ENCODE results near the gene MYO18A.

The MYO18A gene

GRCh38 chr17:29073045-29073444 is 107.2 kb downstream of the MYO18A start:
- no peak for DNase-seq

- no peak for DNase-seq
Observed at GRCh38 chr17:29071303-29071702, 108.9 kb downstream of the MYO18A start.

DNA sequence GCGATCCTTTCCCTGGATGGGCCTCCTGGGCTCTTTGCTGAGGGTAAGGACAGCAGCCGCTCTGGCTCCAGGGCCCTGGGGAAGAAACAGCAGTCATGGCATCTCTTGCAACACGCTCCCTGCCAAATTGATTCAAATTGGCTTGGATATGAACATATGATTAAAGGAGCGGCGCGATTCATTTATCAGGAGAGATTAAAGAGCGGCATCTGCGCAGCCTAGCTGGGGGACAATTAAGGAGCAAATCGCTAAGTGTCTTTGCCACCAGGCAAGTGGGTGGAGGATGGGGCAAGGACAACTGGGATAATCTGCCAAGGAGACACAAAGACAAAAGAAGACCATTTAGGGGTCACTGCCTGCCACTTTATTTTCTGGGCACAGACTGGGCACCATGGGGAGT is 109.4 kb downstream of the MYO18A start:
- no peak for DNase-seq

DNA sequence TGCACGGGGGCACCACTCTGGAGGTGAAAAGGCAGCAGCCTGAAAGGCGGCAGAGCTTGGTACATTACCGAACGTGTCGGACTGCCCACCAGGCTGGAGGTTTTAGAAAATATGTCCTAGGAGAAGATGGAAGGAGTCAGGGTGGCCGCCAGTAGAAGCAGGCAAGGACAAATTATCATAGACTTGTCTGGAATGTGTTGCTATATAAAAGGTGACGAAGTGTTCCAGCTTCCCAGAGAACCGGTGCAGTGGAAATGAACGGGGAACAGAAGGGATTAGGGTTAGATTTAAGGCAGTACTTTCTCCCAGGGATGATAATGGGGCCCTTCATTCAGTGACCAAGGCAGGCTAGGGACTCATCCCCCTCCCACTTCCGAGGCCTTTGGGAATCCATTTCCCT is 109.9 kb downstream of the MYO18A start:
- DNase-seq, result no peak

DNA sequence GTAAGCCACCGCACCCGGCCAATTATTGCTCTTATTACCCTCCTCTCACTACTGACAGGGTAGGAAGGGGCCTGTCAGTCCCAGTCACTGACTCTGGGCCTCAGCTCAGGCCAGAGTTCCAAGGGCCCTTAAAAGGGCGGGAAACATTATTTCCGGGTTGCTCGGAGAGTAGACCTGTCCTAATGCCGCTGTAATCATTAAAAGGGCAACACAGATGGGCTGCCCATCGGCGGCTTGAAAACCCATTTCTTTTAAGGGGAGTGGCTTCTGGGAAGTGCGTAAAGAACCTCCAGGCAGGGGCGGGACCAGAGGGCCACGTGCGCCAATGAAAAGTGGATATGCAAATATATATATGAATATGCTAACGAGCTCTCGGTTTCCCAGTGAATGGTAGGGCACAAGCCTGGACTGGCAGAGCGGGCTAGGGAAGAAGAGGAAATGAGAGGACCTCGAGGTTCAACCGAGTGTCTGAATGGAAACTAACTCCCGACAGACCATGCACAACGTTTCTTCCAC is 110.6 kb downstream of the MYO18A start:
- no peak for DNase-seq

DNA sequence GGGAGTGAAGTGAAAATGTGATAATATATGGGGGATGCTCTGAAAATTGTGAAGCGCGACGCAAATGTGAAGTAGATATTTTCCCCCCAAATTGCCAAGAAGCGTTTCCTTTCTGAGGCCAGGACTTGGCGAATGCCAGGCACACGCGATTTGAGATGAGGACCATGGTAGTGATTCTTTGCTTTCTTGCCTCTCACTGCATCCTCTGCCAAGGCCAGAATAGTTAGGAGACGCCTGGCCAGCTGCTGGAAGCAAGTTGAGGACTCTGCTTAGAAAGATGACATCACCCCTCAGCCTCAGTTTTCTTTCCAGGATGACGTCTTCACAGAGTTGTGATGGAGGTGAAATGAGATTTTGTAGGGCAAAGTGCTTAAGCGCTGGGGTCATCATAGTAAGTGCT is 111.4 kb downstream of the MYO18A start:
- no peak for DNase-seq

DNA sequence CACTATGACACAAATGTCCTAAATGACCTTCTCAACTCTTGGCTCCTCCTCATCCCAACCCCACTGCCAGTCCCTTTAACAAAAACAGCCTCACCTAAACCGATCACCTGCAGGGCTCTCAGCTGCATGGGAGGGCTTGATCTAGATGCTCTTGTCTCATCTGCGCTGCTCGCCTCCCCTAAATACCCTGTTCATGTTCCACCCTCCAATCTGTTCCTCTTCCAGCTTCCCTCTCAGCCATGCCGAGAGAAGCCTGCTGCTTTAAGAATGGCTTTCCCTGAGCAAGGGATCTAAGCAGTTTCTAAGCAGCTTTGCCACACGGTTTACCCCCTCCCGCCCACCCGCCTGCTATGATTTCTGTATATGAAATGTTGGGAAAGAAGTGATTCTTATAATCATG is 113.6 kb downstream of the MYO18A start:
- DNase-seq, result no peak

DNA sequence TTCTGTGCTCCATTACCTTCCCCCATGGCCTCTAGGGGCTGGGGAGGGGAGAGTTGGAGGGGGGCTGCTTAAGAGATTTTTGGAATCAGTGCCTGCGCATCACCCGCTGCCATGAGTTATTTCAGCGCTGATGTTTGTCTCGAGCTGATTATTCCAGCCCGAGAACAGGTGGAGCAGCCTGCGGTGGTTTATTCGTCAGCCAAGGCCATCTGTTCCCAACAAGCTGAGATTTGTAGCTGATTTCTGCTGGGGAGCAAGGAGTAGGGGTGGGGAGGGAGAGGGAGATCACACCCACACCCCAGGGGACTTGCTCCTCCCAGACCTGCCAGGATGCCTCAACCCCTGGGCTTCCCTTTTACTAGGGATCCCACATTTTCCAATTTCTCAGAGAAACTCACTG is 114.2 kb downstream of the MYO18A start:
- no peak for DNase-seq

DNA sequence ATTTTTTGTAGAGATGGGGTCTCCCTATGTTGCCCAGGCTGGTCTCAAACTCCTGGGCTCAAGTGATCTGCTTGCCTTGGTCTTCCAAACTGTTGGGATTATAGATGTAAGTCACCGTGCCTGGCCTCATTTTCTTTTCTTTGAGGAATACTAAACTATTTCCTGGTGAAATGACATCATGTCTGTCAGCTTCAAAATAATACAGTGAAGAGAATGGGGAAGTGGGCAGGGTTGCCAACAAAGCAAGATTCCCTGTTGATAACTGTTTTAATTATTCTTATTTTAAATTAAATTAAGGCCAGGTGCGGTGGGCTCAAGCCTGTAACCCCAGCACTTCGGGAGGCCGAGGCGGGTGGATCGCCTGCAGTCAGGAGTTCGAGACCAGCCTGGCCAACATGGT is 116.2 kb downstream of the MYO18A start:
- no peak for DNase-seq

DNA sequence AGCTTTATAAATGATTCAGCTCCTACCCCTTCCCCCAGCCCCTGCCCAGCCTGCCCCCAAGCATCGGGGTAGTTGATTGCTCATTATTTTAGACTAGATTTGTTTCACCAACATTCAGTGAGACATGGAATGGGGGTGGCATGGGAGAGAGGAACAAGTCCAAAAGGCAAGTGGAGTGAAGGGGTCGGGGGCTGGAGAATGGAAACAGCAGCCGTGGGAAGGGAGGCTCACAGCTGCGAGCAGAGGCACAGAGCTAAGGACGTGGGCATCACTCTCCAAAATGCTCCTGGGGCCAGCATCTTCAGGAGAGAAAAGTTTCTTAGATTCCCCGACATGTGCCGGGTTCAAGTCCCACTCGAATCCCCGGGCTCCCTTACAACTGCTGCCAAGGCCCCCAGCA is 118.0 kb downstream of the MYO18A start:
- no peak for DNase-seq

GRCh38 chr17:29061036-29061435 is 119.2 kb downstream of the MYO18A start:
- DNase-seq, result no peak

- no peak for DNase-seq
Observed at GRCh38 chr17:29060475-29060874, 119.7 kb downstream of the MYO18A start.

- no peak for DNase-seq
Observed at GRCh38 chr17:29059281-29059680, 120.9 kb downstream of the MYO18A start.

GRCh38 chr17:29058391-29058790 is 121.8 kb downstream of the MYO18A start:
- no peak for DNase-seq

- DNase-seq, result no peak
Observed at GRCh38 chr17:29057361-29057760, 122.8 kb downstream of the MYO18A start.

DNA sequence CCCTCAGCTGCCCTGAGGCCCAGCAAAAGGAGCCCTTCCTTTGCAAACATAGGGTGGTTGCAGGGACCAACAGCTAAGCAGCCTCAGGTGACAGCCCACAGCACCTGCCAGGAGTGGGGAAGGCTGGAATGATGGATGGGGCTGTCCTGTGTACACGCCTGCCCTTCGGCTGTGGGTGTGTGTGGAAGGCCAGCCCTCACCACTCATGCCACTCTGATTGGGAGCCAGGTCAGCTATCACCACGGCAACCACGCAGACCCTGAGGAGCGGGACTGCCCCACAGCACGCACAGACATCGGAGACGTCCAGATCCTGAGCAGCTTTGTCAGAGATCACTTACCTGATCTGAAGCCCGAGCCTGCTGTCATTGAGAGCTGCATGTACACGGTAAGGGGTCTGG is 125.4 kb downstream of the MYO18A start:
- no peak for DNase-seq

- no peak for DNase-seq
Observed at GRCh38 chr17:29051731-29052130, 128.5 kb downstream of the MYO18A start.

GRCh38 chr17:29051194-29051593 is 129.0 kb downstream of the MYO18A start:
- DNase-seq, result no peak

DNA sequence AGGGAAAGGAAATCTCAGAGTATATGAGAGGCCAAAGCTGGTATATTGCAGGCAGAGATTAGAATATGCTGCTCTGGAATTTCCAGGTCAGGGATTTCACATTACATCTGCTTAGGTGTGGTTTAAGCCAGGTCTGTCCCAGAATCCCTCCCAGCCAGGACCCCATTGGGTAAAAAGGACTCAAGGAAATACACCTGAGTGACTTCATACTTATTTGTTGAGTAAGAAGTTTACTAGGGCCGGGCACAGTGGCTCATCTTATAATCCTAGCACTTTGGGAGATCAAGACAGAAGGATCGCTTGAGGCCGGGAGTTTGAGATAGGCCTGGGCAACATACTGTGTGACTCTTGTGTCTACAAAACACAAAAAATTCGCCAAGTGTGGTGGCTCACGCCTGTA is 130.0 kb downstream of the MYO18A start:
- no peak for DNase-seq

GRCh38 chr17:29049541-29050145 is 130.6 kb downstream of the MYO18A start:
- DNase-seq, result no peak

- DNase-seq, result no peak
Observed at GRCh38 chr17:29048440-29049368, 131.5 kb downstream of the MYO18A start.

DNA sequence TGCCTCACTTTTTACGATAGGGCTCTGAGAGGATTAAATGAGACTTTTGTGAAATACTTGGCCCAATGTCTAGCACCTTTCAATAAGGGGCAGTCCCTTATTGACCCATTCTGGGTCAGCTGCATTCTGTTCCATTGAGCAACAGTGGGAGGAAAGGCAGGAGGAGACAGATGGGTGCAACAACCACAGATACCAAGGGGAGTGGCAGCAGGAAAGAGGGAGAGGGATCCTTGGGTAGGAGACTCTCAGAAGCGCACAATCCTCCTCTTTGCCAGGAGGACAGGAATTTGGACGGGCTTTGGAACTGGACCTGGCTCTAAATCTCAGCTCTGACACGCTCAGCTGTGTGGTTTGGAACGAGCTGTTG is 133.7 kb downstream of the MYO18A start:
- no peak for DNase-seq

DNA sequence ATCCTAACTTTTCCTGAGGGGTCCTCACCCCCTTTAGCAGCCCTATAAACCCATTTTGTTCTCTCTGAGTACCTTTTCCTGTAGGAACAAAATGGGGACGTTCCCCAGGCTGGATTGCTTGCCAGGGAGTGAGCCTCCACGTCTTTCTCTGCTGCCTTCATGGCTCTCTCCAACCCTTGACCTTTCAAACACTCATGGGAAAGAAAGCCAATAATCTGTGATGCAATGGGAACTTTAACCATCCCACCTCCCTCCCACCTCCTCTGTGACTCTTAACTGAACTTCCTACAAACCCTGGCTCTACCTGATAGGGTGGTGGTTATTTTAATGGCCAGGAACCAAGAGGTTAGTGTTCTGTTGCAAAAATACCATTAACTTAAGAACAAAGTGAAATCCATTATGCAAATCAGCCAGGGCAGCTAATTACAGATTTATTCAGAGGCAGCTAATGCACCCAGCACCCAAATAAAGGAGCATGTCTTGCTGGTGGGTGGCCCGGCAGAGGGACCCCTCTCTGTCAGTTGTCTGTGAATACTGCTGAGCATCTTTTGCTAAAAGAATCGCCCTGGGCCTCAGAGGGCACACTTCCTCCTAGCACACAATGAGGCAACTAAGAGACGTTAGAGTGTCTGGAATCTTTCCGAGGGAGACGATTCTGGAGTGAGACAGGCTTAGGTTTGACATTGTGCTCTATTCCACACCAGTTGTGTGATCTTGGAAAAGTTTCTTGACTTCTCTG is 134.3 kb downstream of the MYO18A start:
- DNase-seq, result no peak

- DNase-seq, result no peak
Observed at GRCh38 chr17:29045026-29045425, 135.2 kb downstream of the MYO18A start.
